ENCODE results near the gene PRR29.

The PRR29 gene

DNA sequence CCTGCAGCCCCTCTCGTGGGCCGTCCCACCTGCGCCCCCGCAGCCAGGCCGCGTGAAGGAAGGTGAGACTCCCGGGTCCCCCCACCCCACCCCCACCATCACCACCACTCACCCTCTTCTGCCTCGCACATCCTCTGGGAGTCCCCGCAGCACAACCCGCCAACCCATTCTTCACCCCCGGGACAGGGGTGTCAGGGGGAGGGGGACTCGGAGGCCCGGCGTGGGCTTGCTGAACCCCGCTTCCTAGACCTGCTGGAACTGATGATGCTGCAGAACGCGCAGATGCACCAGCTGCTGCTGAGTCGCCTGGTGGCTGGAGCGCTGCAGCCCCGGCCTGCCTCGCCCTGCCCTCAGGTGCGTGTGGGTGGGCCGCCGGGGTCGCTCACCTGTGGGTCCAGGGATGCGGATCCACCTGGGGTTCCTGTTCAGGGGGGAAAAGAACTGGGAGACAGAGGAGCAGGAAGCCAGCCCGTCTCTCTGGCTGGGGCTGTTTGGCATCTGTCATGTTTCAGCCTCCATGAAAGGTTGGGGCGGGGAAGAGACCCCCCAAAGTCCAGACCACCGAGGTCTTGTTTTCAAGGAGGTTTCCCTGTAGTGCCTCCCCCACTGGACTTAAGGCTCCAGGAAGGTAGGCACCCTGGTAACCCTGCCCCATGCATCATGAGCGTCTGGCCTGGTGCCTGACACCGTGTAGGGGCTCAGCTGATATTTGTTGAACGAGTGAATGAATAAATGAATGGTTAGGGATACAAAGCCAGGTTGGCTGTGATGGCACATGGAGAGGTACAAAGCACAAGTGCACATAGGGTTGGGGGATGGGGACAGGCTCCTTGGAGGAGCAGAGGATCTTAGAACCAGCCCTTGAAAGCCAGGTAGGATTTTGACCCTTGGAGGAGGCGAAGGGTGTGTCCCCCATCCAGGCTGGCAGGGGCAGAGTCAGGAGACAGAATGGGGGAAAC is 849 bp downstream of the PRR29 start:
- DNase-seq = no peak

DNA sequence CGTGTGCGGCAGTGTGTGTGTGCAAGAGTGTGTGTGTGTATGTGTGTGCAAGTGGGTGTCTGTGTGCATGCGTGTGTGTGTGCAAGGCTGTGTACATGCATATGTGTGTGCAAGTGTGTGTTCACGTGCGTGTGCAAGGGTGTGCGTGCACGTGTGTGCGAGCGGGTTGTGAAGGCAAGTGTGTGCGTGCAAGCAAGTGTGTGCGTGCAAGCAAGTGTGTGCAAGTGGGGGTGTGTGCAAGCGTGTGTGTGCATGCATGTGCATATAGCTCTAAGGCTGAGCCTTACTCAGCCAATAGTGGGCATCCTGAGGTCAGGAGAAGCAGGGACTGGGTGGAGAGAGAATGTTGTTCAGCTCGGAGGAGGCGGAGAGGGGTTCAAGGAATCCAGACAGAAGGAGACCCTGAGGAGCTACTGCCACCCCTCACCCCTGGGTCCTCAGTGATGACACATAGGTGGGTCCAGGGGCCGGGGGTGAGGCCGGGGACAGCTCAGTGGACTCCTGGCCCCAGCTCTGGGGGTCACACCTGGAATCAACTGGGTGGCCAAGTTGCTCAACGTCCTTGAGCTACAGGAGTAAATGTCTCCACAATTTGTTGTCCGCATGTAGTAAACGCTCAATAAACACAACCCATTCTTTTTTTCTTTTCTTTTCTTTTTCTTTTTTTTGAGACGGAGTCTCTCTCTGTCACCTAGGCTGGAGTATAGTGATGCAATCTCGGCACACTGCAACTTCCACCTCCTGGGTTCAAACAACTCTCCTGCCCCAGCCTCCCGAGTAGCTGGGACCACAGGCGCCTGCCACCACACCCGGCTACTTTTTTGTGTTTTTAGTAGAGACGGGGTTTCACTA is 1.8 kb downstream of the PRR29 start:
- DNase-seq = no peak

DNA sequence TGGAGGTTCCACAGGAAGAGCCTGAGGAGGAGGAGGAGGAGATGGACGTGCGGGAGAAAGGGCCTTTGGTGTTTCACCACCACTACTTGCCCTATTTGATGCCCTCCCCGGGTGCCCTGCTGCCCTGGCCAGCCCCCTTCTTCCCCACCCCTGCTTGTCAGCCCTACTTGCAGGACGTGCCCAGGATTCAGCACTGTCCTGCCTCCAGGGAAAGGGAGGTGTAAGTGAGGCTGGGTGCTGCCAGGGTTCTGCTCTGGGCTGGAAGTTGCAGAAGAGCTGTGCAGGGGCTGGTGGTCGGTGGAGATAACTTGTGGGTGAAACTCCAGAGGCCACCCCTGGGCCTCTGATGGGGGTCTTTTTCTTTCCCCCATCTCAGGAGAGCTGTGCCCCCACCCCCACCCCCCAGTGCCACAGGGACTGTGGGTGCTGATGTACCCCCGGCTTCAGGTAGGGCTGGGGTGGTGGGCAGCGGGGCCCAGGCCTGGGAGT is 3.0 kb downstream of the PRR29 start:
- DNase-seq = no peak

DNA sequence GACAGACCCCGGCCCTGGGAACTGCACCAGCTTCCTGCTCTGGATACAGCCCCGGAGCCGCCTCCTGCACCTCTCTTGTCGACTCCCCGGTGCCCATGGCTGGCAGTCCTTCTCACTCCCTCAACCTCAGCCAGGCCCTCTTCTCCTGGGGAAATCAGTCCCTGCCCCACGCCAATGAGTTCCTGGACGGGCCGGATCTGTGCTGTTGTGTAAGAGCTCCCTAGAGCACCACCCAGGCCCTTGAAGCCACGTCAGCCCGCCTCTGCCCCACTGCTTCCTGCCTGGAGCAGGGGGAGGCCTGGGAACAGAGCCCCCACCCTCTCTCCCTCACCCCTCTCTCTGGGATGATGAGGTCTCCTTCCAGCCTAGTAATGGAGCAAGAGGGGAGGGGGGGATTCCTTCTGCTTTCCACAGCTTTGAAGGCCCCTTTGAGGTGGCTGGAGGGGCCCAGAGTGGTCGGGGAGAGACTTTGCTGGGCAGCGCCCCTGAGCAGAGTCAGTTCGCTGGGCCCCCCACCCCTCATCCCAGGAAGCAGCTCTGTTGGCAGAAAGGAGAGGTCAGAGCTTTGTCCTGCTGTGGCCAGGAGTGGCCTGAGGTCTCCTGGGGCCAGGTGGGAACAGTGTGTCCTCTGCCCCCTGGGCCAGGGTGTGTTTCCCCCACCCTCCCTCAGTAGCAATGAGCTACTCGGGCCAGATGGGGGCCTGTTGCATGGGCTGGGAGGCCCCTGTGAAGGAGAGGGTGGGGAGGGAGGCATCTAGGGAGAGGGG is 3.8 kb downstream of the PRR29 start:
- peak in 1 of 2 experiments; percentile 15 for DNase-seq

DNA sequence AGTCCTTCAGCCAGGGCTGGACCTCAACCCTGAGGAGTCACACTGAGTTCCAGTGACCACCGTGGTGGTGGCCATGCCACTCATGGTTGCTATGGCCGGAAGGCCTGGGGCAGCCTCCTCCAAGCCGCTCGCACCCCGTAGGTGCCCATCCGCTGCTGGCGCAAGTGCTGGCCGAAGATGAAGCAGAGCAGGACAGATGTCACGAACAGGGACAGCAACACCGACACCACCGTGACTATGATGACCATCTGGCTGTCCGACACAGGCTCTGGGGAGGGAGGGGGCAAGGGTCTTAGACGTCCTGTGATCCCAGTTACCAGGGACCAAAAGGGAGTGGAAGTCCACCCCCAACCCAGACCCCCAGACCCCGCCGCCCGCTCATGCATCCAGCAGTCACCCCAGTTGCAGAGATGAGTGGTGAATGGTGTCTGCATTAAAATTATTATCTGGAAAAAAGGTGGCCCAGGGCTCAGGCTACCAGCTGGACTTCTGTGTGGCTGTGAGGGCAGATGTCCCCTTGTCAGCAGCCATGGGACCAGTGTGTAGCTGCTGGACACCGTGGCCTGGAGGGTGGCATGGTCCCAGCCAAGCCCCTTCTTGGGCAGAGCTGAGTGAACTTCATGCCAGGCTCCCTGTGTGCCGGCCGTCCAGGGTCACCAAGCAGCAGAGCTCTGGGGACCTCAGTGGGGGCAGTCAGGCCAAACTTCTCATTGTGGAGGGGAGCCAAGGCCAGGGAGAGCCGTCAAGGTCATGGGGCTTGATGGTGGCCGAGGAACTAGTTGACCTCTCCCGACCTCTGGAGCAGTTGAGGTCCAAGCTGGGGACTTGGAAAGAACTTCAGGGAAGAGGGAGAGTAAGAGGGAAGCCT is 4.7 kb downstream of the PRR29 start:
- DNase-seq = no peak

DNA sequence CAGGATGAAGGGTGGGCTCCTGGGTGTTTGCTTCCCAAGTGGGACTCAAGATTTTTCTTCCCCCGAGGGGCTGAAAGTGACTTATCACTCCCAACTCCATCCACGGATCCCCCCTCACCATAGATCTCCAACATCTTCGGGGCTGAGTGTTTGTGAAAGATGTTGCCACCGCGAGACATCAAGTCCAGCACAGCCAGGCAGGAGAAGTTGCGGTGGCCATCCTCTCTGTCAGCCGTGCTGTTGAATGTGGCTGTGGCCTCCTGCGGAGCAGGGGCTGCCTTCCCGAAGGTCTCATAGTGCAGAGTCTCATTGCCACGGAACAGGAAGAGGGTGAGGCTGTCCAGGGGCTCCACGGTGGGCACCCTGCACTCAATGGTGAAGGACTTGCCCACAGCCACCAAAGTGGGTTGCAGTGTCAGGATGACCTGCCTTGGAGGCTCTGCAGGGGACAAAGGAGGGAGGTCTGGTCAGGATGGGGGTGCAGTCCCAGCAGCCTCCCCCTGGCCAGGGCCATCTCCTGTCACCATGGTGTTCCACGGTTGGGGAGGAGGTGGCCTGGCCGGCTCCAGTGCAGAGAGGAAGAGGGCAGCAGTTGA is 5.5 kb downstream of the PRR29 start:
- DNase-seq = no peak

DNA sequence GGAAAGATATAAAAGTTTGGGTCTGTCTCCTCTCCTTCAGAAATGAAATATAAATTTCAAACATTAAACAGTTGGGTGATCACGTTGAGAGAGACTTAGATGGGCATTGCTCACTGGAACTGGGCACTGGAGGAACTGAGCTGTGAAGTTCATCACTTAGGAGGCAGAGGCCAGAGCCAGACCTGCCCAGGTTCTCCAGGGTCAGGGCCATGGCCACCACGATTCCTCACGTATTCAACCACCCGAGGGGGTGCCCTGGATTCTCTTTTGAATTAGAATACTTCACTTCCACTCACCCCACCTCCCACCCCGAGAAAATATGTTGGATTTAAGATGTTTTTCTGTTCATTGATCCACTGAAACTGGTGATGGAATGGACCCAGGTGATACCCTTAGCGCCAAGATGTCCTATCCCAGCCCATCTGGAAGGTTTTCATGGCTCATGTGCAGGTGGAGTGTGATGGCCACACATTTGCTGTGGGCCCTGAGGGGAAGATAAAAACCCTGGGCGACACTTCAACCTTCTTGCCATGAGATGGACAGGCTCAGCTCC is 6.1 kb downstream of the PRR29 start:
- DNase-seq = peak in 1 of 2 experiments; percentile 15

DNA sequence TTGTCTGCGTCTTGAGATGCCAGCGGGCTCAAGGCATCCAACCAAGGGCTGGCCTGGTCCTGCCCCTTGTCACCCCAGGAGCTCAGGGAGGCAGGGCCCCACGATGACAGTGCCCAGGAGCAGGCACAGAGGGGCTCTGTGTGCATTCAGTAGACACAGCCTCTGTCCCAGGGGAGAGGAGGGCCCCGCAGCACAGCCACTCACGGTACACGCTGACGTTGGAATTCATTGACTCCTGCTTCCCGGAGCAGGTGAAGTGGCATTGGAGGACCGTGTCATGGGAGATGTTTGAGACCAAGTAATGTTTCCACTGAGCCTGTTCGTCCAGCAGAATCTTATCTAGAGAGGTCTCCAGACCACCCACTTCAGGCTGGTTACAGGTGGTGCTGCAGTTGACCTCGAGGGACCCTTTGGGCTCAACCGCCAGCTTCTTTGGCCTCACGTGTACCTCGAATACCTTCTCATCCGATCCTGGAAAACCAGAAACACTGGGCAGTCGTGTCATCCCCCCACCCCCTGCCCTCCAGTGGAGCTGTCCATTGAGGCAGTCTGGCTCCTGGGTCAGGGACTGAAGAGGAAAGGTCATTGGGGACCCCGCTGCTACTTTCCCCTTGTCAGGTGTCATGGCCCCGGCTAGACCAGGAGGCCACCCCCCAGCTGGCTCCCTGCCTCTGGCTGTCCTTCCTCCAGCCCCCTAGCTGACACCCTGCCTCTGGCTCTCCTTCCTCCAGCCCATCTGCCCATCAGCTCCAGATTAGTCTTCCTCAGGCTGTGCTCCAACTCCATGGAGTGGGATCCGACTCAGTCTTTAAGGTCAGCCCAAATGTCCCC is 7.0 kb downstream of the PRR29 start:
- DNase-seq = peak in 1 of 2 experiments; percentile 13

DNA sequence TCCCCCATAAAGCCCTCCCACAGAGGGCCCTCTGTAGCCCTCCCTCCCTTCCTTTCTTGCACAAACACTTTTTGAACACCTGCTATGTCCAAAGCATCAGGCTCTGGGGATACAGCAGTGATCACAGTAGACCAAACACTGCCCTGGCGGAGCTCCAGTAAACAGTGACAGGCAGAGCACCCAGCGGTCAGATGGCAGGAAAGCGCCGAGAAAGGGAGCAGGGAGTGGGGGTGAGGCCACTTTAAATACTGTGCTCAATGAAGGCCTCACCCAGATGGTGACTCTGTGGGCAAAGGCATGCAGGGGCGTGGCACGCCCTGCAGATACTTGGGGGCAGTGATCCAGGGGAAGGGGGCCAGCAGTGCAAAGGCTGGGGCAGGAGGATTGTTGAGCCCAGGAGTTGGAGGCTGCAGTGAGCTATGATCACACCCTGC is 7.6 kb downstream of the PRR29 start:
- DNase-seq = peak in 1 of 2 experiments; percentile 7

DNA sequence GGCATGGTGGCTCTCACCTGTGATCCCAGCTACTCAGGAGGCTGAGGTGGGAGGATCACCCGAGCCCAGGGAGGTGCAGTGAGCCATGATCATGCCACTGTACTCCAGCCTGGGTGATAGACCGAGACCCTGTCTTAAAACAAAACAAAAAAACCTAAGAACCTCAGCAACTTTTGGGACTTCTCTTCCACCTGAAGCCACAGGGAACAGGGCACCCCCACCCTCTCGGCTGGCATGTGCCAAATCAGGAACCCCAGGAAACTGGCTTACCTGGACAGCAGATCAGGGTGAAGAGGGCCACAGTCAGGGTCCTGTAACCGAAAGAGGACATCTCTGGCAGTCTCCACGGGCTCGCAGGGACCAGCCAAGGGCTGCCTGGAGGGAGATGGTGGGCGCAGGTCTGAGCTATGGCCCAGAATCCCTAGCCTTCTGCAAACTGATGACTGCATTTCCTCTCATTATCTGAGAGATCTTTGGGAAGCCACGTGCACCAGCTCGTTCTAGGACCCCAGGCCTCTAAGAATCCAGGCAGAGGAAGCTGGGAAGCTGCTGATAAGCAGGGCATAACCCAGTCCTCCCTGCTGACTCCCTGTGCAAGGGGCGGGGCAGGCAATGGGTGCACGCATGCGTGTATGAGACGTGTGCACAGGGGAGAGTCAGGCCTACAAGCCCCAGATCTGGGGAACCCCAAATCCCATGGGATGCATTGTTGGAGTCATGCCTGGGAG is 8.4 kb downstream of the PRR29 start:
- DNase-seq = peak in 1 of 2 experiments; percentile 9

DNA sequence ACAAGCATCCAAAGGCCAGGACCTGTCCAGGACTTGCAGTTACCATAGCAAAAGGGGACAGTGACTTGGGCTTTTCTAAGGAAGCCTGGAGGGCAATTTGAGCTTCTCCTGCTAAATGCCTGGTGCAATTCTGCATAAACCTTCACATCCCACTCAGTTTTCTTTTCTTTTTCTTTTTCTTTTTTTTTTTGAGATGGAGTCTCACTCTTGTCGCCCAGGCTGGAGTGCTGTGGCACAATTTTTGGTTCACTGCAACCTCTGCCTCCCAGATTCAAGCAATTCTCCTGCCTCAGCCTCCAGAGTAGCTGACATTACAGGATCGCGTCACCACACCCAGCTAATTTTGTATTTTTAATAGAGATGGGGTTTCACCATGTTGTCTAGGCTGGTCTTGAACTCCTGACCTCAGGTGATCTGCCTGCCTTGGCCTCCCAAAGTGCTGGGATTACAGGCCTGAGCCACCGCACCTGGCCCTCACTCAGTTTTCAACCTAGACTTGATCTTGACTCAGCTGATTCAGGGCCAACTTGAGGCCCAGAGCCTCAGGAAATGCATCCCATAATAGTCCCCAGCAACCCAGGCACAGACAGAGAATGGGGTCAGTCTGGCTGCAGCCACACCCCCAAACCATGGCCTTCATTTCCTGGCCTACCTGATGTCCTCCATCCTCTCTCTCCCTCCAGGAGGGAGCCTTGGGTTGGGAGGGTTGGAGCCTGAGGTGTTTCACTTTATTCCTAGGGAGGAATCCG is 9.1 kb downstream of the PRR29 start:
- peak in 1 of 2 experiments; percentile 9 for DNase-seq

DNA sequence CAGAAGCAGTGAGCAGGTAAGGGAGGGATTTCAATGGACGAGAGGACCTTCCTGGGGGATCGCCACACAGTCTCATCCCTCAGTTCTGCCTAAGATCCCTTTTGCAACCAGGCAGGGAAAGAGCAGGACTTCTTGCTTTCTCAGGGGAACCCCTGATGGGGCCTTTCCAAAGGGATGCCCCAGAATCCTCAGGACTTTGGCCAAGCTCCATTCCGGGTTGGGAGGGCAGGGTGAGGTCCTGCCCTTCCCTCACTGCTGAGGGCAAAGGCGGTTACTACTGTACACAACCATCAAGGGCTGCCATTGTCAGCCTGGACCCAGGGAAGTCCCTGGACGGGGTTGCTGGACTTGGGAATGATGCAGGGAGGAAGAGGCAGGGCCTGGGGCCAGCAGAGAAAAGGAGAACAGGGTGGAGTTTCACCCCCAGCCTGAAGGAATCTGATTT is 9.7 kb downstream of the PRR29 start:
- DNase-seq = peak in 1 of 2 experiments; percentile 12

DNA sequence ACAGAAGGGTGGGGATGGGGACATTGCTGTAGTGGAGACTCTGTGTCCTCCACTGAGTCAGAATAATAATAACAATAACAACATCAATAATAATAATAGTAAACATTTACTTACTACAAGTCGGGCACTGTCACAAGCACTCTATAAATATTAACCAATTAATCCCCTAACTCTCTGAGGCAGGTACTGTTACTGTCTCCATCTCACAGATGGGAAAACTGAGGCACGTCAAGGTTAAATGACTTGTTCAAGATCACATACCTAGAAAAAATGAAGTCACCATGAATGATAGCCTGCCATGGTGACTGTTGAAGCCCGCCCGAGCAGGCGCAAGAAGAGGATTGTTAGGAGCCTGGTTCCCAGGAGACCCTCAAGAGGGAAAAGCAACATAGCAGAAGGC is 10.2 kb downstream of the PRR29 start:
- no peak for DNase-seq

DNA sequence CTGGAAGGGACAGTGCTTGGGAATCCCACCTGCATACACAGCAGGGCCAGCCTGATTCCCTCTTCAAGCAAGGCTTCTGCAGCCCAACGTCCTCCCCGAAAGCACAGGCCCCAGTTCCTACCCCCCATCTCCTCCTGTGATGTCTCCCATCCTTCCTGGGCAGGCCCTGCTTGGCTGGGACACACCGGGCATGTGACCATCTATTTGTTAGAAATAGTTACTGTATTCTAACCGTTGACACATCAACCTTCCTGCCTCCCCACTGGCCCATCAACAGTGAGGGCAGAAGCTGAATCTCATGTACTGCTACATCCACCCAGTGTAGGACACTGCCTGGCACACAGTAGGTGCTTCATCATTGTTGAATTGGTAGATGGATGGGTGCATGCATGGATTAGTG is 10.7 kb downstream of the PRR29 start:
- peak; percentile 13 to 15 for DNase-seq

DNA sequence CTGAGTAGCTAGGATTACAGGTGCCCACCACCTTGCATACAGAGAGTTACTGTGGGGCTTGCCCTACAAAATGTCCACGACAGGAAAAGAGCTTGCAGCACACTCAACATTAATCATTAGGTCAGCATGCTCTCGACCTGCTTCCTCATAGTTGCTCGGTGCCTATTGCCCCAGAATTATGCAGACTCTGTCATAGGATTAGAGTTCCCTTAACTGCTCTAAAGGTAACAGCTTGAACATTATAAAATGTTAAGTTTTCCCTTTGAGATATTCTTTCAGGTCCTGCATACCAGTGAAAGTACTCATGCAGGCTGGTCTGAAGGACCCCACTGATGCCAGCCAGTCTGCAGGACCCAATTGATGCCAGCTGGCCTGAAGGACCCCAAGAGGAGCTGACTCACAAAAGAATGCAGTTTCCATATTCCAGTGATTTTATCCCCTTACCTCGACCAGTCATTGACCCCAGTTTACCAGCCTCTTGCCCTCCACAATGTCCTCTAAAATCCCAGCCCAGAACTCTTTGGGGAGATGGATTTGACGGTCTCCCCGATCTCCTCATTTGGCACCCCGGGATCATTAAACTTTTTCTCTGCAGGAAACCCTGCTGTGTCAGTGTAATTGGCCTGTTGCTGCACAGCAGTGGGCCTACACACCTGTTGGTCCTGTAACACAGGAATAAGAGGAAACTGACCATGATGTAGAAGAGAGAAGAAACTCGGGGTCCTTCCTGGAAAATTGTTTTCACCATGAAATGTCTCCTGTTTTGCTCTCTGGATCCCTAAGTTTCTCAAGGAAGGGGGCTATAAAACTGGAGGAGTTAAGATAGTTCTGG is 11.6 kb downstream of the PRR29 start:
- peak in 1 of 2 experiments; percentile 14 for DNase-seq

DNA sequence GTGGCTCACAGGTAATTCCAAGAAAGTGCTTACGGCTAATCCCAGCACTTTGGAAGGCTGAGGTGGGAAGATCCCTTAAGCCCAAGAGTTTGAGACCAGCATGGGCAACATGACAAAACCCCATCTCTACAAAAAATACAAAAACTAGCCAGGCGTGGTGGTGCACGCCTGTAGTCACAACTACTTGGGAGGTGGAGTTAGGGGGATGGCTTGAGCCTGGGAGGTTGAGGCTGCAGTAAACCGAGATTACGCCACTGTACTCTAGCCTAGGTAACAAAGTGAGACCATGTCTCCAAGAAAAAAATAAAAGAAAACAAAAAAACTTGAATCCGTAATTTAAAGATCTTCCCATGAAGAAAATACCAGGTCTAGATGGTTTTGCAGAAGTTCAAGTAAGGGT is 17.3 kb downstream of the PRR29 start:
- peak in 1 of 2 experiments; percentile 15 for DNase-seq

DNA sequence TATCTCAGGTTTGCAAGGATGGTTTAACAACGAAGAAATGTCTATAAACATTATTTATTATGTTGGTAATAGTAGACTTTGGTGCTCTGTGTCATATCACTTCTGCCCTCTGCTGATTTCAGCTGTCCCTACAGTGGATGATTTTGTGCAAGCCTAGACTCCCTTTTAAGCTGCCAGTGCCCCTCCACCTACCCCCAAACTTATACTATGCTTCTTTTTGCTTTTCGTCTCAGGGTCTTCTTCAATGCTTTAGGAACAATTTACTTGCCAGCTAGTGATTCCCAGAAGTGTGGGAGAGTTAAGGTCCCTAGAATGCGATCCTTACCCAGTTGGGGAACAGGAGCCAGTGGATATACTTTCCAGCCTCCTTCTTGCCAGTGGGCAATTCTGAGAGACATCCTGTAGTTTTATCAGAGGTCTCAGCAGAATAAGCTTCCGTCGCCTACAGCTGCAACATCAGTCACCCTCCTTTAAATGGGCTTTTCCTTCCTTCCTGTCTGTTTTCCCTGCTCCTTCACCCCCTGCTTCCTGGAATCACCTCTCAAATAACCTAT is 18.2 kb downstream of the PRR29 start:
- peak in 1 of 2 experiments; percentile 22 for DNase-seq
